GM18519 (cell line): ENCODE results near the gene TEDC2.

Experiments used
- ATAC-seq: cut with Tn5 transposase; IDR thresholded peaks from one replicate; pipeline ENCODE4 v1.9.1; 2021; ENCODE audit warnings: mild to moderate bottlenecking, moderate library complexity; ENCODE audit not compliant: unreplicated experiment, low FRiP score

TEDC2 gene

DNA sequence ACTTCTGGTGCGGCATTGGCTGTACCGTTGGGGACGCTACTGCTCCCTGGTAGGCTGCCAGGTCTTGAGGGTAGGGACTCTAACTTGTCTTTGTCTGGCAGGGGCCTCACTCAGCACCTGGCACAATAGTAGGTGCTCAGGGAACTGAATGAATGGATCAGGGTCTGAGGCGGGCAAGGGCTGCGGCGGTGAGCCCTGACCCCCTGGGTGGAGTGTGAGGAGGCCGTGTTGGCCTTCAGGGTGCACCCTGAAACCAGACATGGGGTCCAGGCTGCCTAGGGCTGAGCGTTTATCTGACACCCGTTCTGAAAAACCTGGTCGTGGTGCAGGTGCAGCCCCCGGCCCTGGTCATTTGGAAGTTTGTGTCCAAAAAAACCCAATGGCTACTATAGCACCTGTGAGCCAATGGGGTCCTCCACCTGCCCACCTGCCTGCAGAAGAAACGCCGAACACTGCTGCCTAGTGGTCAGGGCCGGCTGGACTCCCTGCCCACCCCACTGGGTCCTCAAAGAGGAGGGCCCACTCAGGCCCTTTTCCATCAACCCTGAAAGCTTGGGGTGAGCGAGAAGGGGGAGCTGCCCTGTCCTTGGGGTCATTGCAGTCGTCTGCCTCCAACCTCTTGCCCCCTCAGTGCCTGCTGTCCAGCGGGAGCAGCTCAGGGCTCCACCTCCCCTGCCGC is 49.0 kb downstream of the TEDC2 start:
- no peak for ATAC-seq

- ATAC-seq: no peak
Measured at GRCh38 chr16:2511128-2511800, 51.4 kb downstream of the TEDC2 start.

- no peak for ATAC-seq
Measured at GRCh38 chr16:2511996-2512734, 52.3 kb downstream of the TEDC2 start.

DNA sequence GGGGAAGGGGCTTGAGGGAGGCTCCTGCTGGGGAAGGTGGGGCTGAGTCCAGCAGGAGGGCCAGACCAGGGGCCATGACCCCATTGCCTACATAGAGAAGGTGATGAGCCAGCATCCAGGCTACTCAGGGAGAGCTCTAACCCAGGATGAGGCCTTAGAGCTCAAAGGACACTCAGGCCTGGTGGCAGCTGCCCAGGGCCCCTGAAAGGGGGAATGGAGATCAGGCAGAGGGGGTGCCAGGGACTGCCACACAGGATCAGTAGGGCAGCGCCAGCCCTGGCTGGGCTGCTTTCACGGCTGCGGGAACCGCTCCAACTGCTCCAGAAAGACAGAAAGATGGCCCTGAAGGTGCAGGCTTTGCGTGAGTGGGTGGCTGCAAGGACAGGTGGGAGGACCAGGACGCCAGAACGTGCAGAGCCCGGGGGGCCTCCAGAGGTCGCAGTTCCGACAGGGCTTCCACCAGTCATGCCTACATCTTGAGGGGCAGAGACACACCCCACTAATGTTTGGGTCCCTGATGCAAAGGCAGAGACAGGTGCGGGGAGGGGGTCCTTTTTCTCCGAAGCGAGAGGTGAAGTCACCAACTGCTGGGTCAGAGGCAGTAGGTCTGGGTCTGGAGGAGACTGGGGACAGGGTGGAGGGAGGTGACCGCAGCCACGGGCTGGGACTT is 53.0 kb downstream of the TEDC2 start:
- ATAC-seq: no peak

GRCh38 chr16:2513405-2514332 is 53.8 kb downstream of the TEDC2 start, which contains the start of gene ATP6V0C:
Gene ATP6V0C (plus strand): TSS chr16:2513952. CDS start chr16:2514104, 152 bp downstream.
- peak; percentile 53 for ATAC-seq
